Adrenal gland (tissue), 12 donors: Measurements from ENCODE around the gene ZFYVE19. TPM values are rescaled to one million over a fixed set of nuclear protein-coding genes. Genes with fewer than 3 reads are reported as not detected.
A peak's percentile ranks its signal among the peaks of the same experiment; 100 is the strongest.

ENCODE experiments used
- DNase-seq, 7 donors: peaks; one replicate each; pipeline ENCODE4 v3.0.0-alpha.2; 2019 to 2020
- H3K27ac ChIP-seq, 5 donors: fragments of 200-600 bp; sonication (generic) in 4 of 5; 1 replicate in 3 of 5; 2 replicates in 2 of 5; pipeline versions ENCODE4 v1.5.1 to v1.8.0; 2016 to 2020; ENCODE audit warnings: mild to moderate bottlenecking in 1 of 5
- H3K27me3 ChIP-seq: fragments of 200-600 bp; 2 replicates; pipeline ENCODE4 v1.8.0; 2021
- H3K36me3 ChIP-seq, 2 donors: fragments of 200-600 bp; replicated peaks in 1 of 2; 1 replicate in 1 of 2; 2 replicates in 1 of 2; pipeline versions ENCODE4 v1.5.1 to v1.8.0; 2018 to 2022
- H3K4me1 ChIP-seq, 2 donors: fragments of 200-600 bp; replicated peaks in 1 of 2; 1 replicate in 1 of 2; 2 replicates in 1 of 2; pipeline versions ENCODE4 v1.5.1 to v1.8.0; 2018 to 2021
- H3K4me3 ChIP-seq, 4 donors: fragments of 200-600 bp; sonication (generic) in 3 of 4; one replicate each; pipeline ENCODE4 v1.5.1; 2016 to 2018
- H3K9me3 ChIP-seq, 3 donors: fragments of 200-600 bp; sonication (generic) in 1 of 3; replicated peaks in 1 of 3; 1 replicate in 2 of 3; 2 replicates in 1 of 3; pipeline versions ENCODE4 v1.5.1 to v1.8.0; 2016 to 2021
- POLR2A ChIP-seq, 2 donors: fragments of 450-650 bp; IDR thresholded peaks; one replicate each; pipeline ENCODE4 v1.6.1; 2017; ENCODE audit warnings: antibody characterized with exemption in 2 of 2, mild to moderate bottlenecking in 2 of 2, moderate library complexity in 1 of 2
- WGBS, 4 donors: extraction: QIAGEN DNeasy Blood & Tissue Kit in 2 of 4; methylation state at CpG; one replicate each; pipeline versions ENCODE4 v1.1.5 to v1.1.7; 2013 to 2017; 5-methylcytosine and 5-hydroxymethylcytosine counted together
- intact Hi-C, 2 donors: fragments of 100-400 bp; cut with DNase I; formaldehyde crosslinking; loops; one replicate each; pipeline versions ENCODE4 v1.14.1 to v1.15.0; 2022 to 2023
- polyA plus RNA-seq, 3 donors: library from polyadenylated mRNA; stranded (reverse); fragments of 200-250 nt in 2 of 3; fragments of 350-450 nt in 1 of 3; fragmentation: Illumina TruSeq in 1 of 3; extraction: RNeasy Lipid Tissue Mini Kit (QIAGEN cat#74804) in 1 of 3; gene quantifications; one replicate each; pipeline ENCODE4 v1.2.3, GENCODE V29; 2013 to 2014
- total RNA-seq, 9 donors: library from RNA; depleted of rRNA in 4 of 9; stranded (reverse); fragments of >200 nt in 4 of 9; fragments of 120-200 nt in 1 of 9; fragmentation: NEBNext Ultra II Directional in 1 of 9; extraction: Animal tissue kit (Norgen Biotek cat#: 25700) in 1 of 9; gene quantifications; one replicate each; pipeline versions ENCODE4 v1.1.0 to v1.2.4, GENCODE V29; 2013 to 2023
- TF ChIP-seq, protein P1 (sequence below), 6 experiments: fragments of 450-650 bp in 4 of 6; fragments of 200-600 bp in 2 of 6; sonication (generic) in 1 of 6; IDR thresholded peaks; 1 replicate in 5 of 6; 2 replicates in 1 of 6; pipeline versions ENCODE4 v1.5.1 to v1.8.0; 2016 to 2021; ENCODE audit warnings: antibody characterized with exemption in 6 of 6, mild to moderate bottlenecking in 2 of 6, moderate library complexity in 1 of 6
- donor health status: healthy with polysubstance abuse.
- donor health status: Bipolar disorder and iron deficiency.
- donor health status: DM: yes; HTN: yes; CAD: no.
- donor health status: DM: no; HTN: no; CAD: no.
- donor health status: DM: no; HTN: no; CAD: no.
- donor health status: DM: yes; HTN: yes; CAD: no.

The ZFYVE19 gene
- total and polyA plus RNA-seq, 12 donors = 11.0 to 35.1 (median 24.7) TPM

DNA sequence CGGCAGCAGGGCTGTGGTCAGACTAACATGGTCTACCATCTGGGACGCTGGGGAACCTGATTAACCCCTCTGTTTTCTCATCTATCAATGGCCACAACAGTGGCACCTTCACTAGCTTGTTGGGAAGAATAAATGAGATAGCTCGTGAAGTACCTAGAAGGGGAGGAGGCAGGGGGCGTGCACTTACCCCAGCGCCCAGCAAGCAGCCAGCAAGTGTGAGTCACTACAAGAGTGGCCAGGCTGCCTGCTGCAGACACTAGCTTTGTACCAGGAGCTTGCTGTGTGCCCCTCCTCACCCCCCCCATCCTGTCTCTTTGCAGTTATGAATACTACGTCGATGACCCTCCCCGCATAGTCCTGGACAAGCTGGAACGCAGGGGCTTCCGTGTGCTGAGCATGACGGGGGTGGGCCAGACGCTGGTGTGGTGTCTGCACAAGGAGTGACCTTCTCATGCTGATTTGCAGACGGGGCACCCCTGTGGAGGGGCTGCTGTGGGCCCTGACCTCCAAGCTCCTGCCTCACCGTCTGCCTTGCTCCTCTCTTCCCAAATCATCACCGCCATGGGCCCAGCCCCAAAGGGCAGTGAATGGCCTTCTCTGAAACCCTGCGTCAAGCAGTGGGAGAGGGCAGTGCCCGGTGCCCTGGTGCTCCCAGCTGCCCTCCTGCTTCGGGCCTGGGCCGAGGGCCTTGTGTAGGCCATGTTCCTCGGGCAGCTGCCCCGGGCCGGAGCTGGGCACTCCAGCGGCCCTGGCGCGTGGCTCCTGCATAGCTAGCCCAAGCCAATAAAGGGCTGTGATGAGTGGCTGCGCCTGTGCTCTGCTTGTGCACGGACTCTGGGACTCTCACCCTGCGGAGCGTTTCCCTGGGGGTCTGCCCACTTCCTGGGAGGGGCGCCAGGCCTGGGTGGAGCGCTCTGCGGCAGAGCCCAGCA, 39.7 kb upstream of the ZFYVE19 start:
- intact Hi-C loops = no loop called here
- H3K36me3 ChIP-seq = peaks cover 0 to 7% of the 10 kb centered on the region in 2 donors

DNA sequence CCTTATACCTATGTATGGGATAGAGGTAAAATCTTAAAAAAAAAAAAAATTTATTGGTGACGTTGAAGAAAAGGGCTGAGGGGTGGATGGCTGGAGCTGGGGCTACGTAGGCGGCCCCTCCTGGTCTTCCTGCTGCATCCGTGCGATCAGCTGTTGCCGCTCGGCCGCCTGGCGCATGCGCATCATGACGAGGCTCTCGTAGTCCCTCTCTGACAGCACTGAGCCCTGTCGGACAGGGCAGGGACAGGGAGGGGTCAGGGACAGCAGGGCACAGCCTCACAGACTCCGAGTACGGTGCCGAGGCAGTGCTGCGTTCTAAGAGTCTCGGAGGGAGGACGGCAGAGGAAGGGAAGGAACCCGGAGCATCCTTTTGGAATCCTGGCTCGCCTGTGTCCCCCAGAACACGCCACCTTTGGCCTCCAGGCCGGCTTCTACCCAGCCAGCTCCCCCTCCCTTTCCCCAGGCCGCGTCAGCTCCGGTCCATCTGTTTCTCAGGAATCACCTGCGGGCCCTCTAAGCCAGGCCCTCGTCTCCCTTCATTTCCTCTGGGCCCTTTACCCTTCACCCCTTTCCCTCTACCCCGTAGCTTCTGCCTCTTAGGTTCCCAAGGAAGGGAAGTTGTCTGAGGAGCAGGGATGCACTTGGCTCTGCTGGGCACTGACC, 38.9 kb upstream of the ZFYVE19 start:
- peaks cover 46 to 52% of the 10 kb centered on the region in 2 donors for H3K4me1 ChIP-seq
- H3K36me3 ChIP-seq = peaks cover 0 to 13% of the 10 kb centered on the region in 2 donors
- H3K4me3 ChIP-seq = no peak overlapping the region
- H3K9me3 ChIP-seq = no peaks in the 10 kb centered on the region
- WGBS, 4 donors = 89 to 95% (median 93%) methylated on average over 28 to 29 of the region's 29 CpGs
- H3K27ac ChIP-seq = no peak overlapping the region
- intact Hi-C loops = no loop called here
- no peak for DNase-seq
- TF ChIP-seq POLR2A (IDR thresholded peaks at IDR 0.05) = no peak
- TF ChIP-seq, protein P1, sequence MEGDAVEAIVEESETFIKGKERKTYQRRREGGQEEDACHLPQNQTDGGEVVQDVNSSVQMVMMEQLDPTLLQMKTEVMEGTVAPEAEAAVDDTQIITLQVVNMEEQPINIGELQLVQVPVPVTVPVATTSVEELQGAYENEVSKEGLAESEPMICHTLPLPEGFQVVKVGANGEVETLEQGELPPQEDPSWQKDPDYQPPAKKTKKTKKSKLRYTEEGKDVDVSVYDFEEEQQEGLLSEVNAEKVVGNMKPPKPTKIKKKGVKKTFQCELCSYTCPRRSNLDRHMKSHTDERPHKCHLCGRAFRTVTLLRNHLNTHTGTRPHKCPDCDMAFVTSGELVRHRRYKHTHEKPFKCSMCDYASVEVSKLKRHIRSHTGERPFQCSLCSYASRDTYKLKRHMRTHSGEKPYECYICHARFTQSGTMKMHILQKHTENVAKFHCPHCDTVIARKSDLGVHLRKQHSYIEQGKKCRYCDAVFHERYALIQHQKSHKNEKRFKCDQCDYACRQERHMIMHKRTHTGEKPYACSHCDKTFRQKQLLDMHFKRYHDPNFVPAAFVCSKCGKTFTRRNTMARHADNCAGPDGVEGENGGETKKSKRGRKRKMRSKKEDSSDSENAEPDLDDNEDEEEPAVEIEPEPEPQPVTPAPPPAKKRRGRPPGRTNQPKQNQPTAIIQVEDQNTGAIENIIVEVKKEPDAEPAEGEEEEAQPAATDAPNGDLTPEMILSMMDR (IDR thresholded peaks at IDR 0.05) = no peak
- no peaks in the 10 kb centered on the region for H3K27me3 ChIP-seq

More for the DNA sequence above, 39.7 kb upstream of the ZFYVE19 start:
- no peak overlapping the region for H3K4me3 ChIP-seq
- H3K27me3 ChIP-seq = no peaks in the 10 kb centered on the region
- peak; percentile 59 to 90 (median 85) for DNase-seq
- TF ChIP-seq, protein P1 (IDR thresholded peaks at IDR 0.05) = no peak
- peak in 1 of 2 donors; percentile 20 for TF ChIP-seq POLR2A (IDR thresholded peaks at IDR 0.05)
- H3K9me3 ChIP-seq = no peaks in the 10 kb centered on the region
- WGBS, 4 donors = 68 to 69% (median 68%) methylated on average over 20 to 32 of the region's 32 CpGs
- peaks cover 46 to 55% of the 10 kb centered on the region in 2 donors for H3K4me1 ChIP-seq
- peak overlapping the region in 2 of 5 donors; percentile 78 to 88 for H3K27ac ChIP-seq

DNA sequence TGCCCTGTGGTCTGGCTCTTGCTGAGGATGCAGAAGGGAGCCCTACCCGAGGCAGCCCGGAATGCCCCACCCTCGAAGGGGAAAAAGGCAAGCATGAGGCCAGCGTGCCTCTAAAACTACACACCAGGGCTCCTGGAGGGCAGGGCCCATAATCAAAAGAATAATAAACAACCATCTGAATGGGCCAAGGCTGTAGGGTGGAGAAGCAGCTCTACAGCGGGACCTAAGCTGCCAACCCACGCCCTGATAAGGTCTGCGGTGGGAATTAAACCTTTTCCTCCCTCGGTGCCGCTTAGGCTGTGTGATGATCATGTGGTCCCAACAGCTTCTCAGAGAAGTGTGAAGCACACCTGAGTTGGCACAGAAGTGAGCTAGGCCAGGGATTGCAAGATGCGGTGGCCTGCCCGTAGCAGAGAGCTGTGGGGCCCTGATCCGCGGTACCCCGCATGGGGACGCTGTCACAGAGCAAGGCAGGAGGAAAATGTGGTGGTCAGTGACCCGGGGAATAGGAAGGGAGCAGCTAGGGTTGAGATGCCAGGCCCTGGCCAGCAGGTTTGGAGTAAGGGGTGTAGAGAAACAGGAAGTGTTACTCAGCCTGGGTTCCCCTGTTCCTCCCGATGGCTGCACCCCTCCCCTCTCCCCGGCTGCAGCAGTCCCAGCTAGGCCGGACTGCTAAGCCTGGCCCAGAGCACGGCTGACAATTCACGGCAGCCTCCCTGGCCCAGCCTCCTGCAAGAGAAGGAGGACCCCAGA, 38.2 kb upstream of the ZFYVE19 start:
- peaks cover 0 to 20% of the 10 kb centered on the region in 2 donors for H3K36me3 ChIP-seq
- no peaks in the 10 kb centered on the region for H3K27me3 ChIP-seq
- intact Hi-C loops = no loop called here
- H3K9me3 ChIP-seq = no peaks in the 10 kb centered on the region
- TF ChIP-seq, protein P1 (IDR thresholded peaks at IDR 0.05) = no peak
- peak overlapping the region in 3 of 5 donors; percentile 47 to 59 (median 57) for H3K27ac ChIP-seq
- WGBS, 4 donors = 71 to 82% (median 79%) methylated on average over 11 to 21 of the region's 21 CpGs
- DNase-seq = no peak
- H3K4me1 ChIP-seq = peaks cover 38 to 45% of the 10 kb centered on the region in 2 donors
- H3K4me3 ChIP-seq = no peak overlapping the region
